Embryonic facial prominence (tissue), 1 donor: ENCODE results near the gene CLDN1.
"Not testable (repeated sequence)": the region's sequence is repeated elsewhere in the genome, so short reads cannot be mapped to it uniquely, and the experiment has no call there.

Experiments used
- DNase-seq: peaks from one replicate; pipeline ENCODE4 v3.0.0-alpha.2; 2016; ENCODE audit errors: extremely low spot score

CLDN1 gene

DNA sequence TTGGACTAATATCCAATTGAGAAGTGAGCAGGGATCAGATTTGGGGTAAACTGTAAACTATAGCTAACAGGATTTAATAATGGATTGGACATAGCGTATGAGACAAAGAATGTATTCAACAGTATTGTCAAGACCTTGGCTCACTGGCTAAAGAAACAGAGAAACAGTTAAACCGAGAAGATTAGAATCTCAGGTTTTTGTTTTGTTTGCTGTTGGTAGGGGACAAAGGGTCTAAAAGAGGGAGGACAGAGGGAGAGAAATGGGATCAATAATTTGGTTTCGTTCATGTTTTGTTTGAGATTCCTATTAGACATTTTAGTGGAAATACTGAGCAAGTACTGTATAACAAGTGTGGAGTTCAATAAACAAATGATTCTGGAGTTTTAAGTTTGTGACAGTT lies 28.6 kb downstream of the CLDN1 start:
- DNase-seq: no peak

DNA sequence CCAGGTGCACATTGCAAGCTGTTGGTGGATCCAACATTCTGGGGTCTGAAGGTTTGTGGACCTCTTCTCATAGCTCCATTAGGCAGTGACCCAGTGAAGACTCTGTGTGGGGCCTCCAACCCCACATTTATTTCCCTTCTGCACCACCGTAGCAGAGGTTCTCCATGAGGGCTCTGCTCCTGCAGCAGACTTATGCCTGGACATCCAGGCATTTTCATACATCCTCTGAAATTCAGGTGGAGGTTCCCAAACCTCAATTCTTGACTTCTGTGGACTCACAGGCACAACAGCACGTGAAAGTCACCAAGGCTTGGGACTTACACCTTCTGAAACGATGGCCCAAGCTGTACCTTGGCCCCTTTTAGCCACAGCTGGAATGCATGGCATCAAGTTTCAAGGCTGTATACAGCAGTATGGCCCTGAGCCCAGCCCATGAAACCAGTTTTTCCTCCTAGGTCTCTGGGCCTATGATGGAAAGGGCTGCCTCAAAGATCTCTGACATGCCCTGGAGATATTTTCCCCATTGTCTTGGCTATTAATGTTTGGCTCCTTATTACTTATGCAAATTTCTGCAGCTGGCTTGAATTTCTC lies 30.2 kb downstream of the CLDN1 start:
- DNase-seq: no peak

DNA sequence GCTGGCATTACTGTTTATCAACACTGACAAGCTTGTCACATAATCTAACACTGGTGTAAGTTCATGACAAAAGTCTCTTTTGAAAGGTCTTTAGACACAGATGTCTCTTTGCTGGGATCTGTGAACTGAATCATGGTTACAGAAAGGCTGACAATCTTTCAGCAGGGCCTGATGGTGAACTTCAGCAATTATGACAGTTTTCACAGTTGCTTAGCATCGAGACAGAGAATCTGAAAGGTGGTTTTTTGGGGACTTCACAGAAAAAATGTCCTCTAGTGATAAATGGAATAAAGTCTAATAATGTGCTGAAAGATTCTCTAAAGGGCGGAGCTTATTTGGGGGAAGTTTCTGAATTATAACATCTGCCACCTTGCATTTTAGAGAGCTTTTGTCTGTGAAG lies 32.3 kb downstream of the CLDN1 start:
- no peak for DNase-seq

DNA sequence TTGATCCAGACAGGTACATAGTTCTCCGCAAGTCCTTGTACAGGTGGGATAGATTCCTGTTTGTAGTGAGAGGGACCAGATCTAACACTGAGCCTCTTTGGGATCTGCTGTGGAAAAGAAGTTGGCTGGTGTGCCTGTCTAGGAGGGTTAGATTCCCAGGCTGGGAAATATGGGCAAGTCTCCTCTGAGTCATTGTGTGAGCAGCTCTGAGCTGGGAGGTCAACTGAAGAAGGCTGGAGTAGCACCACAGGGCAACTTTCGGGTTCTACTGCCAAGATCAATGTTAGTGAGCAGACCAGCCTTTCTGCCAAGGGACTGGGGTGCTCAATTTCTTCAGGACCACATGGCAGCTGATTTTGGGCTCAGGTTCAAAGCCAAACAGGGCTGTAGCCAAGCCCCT lies 33.4 kb downstream of the CLDN1 start:
- DNase-seq: no peak

DNA sequence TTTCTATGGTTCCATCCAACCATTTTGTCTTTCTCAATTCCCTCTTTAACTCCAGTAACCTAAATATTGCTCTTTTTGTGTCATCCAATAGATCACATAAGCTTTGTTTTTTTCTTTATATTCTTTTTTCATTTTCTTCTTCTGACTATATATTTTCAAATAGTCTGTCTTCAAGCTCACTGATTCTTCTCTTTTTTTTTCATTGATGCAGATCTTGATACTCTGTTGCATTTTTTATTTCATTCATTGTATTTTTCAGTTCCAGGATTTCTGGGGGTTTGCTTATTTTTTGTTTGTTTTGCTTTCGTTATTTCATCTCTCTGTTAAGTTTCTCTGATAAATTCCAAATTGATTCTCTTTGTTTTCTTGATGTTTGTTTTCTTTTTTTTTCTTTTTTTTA lies 36.2 kb downstream of the CLDN1 start:
- no peak for DNase-seq

DNA sequence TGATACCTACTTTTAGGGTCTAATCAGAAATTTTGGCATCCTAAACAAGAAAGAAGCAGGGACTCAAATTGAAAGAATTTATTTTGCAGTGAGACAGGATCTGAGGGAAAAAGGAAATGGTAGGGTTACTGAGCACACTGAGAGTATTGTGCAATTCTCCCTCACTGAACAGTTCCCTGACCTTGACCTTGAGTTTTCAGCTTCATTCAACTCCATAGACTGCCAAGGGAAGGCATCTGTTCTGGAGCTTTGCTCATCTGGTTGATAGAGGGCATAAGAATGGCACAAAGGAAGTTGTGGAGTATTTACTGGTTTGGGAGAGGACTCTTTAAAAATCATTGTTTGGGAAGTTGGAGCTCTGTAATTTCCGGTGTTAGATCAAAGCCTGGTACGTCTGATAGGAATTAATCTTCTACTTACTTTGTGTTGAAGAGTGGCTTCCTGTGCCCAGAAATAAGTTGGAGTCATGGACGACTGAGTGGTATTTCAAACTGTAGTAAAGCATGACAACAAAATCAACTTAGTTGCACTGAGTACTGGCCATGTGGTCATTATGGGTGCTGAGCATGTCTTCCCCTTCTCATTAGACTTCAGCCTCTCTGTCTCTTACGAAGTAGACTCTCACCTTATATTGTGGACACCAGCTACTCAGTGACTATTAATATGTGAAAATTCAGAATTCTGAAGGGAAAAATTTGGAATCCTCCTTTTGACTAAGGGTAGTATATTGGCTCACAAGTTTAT lies 40.8 kb downstream of the CLDN1 start:
- no peak for DNase-seq

DNA sequence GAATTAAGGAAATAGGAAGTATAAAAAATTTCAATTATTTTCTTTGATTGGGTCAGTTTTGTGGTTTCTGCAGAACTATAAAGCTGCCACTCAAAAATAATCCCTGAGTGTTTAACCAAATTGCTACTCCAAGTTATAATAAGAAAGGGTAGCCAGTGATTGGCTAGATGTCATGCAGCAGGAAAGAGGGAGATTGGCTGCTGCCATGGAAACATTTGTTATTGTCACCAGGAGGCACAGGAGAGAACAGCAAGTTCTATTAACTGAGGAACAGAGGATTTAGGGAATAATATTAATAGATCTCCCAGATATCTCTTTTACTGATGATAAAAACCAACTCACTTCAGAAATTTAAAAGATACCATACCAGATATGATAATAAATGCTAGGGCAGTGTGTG lies 42.6 kb downstream of the CLDN1 start:
- DNase-seq: no peak

DNA sequence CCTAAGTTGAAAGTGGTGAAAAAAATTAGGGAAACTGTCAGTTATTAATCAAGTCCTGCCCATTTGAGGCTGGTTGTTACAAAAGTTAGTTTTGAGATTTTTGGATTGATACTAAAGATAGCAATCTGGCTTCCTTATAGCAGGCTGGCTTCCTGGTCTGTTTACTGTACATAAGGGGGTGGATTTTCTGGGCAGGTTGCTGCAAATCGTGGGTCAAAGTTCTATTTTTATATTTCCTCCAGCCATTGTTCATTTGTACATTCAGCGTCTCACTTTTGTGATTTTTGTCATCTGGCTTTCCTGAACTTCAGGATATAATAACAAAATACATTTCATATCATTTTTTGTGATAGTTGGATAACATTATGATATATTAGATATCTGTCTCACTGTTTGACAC lies 49.5 kb downstream of the CLDN1 start:
- no peak for DNase-seq

DNA sequence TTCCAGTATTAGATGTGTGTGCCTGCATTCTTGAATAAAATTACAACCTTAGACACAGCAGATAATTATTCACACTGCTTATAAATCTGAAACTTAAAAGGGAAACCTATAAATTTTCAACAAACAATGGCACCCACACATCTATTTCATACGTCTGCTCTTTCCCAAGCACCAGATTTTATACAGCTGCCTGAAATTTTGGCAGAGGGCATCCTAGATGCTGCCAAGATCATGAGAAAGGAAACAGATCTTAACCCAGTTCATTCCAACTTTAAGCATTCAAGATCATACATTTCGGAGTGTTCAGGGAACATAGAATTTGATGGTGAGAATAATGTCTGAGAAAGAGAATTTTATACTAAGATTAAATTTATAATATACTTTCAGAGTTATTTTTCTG lies 53.1 kb downstream of the CLDN1 start:
- no peak for DNase-seq

DNA sequence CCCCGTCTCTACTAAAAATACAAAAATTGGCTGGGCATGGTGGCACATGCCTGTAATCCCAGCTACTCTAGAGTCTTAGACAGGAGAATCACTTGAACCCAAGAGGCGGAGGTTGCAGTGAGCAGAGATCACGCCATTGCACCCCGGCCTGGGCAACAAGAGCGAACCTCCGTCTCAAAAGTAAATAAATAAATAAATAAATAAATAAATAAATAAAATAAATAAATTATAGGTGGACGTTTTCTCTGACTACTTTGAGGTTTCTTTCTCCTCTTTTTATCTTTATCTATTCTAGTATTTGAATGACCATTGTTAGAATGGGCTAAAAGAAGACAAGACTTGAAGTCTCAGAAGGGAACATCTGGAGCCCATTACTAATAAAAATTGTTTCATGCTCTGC lies 54.8 kb downstream of the CLDN1 start:
- DNase-seq: not testable (repeated sequence)

DNA sequence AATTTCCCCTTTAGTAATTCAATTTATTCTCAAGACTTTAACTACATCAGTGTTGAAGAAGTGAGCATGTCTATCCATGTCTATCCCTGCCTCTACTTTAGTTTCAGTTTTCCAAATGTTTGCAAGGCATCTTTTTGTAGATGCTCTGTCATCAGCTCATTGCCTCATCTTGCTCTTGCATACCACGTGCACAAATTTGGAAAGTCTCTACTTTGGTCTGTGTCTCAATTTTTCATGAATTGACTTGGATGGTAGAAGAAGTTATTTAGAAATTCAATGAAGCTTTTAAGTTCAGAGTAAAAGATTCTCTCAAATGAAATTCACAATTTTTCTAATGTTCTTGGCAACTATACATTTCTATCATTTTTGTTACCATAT lies 55.3 kb downstream of the CLDN1 start:
- DNase-seq: no peak

DNA sequence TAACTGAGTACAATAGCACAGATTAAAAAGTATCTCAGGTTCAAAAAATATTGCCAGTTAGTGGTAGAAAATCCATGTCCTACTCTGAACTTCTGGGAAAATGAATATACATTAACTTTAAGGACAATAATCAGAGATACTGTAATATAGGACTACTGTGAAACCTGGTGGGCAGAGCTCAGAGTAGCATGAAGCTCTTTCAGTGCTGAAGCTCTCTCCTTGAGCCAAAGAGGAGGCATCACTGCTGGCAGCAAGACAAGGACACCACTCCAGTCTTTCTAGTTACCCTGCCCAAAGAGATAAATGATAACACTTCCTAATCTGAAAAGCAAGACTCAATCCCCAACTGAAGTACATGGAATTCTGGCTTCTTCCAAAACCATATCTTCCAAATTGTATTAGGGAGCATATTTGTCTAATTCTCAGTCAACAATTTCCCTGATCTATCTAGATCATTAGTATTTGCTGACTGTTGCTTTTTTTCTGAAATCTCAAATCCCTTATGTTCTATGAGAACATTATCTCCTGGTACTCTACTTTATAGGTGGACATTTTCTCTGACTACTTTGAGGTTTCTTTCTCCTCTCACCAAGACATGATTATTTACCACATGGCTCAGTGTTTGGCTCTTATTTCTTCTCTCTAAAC lies 55.9 kb downstream of the CLDN1 start:
- DNase-seq: no peak

DNA sequence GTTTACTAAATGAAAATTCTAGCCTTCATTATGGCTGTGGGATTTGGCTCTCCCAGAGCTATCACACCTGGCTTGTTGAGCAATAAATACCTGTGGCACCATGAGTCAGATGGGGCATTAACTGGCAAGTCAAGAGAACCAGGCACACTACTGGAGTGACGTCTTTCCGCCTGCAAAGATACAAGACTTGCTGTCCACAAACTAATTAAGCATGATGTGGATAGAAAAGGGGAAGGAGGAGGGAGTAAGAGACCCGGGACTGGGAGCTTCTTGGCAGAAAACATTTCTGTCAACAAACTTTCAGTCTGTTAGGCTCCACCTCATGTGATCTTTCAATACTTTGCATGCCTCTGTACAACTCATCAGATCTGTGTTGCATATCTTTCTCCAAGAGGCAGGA lies 56.5 kb downstream of the CLDN1 start:
- no peak for DNase-seq

DNA sequence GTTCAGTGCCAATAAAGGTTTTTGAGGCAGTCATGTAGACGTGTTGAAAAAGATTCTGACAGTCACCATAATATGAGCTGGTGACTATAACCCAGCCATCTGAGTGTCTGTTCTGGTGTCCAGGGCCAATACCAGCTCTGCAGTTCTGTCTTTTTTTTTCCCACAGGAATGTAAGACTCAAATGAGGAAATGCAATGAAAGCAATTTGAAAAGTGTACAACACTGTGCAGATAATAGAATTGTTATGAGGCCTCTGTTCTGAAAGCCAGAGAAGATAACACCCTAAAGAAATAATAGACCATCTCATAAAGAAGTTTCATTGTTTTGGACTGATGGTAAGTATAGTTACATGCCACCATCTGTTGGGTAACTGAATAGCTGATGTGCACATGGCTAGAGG lies 57.1 kb downstream of the CLDN1 start:
- DNase-seq: no peak

DNA sequence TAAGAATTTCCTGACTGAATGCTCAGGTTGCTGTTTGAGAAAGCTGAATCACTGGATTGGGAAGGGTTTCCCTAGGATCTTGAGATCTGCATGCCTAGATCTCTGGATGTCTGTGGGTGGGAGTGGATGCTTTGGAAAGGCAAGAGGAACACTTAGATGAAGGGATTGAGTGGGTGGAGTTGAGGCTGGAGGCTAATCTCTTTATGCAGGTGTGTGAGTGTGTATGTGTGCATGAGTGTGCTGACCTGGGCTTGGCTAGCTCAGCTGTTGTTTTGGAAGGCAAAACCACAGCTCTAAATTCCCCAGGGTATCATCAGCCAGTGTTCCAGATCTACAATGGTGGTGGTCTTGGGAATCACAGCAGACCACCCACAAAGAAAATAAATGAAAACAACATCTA lies 60.5 kb downstream of the CLDN1 start:
- no peak for DNase-seq

DNA sequence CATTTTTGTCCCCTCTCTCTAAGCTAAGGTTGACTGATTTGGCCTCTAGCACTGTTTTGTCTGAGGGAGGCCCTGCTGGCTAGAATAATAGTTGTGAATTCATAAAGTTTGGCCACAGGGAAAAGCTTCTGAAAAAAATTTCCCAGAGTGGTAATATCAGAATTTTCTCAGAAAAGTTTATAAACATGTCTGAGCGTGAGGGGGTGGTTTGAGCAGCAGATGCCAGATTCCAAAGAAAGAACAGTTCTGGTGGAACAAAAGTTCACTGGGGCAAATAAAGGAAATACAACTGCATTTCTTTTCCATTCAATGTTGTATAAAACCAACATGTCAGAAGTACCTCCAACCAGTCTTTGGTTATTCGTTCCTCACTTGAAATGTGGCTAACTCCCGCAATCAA lies 61.2 kb downstream of the CLDN1 start:
- DNase-seq: no peak

DNA sequence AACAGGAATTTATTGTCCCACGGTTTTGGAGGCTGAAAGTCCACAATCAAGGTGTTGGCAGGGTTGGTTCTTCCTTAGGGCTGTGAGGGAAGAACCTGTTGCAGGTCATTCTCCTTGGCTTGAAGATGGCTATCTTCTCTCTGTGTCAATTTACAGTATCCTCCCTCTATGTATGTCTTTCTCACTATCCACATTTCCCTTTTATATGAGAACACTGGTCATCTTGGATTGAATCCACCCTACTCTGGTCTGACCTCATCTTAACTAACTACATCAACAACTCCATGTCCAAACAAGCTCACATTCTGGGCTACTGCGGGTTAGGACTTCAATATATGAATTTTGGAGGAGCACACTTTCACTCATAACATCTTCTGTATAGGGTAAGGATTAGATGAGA lies 61.9 kb downstream of the CLDN1 start:
- no peak for DNase-seq

DNA sequence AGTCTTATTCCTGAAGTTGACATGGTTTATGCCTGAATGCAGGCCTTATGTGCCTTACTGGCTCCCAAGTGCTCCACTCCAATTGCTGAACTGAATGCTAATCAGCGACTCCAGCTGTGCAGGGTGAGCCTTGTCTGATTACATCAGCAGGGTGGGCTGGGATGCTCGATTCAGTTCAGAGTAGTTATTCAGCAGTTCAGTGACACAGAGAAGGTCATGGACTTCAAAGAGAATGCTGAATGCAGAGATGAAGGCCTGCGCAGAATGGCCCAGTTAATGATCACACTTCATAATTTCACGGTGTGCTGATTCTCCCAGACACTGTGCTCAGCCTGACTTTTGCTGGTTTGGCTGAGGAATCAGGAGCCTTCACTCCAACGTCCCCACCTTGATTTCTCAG lies 63.6 kb downstream of the CLDN1 start:
- no peak for DNase-seq
